Measurements from ENCODE around the gene RNF169. TPM values are rescaled to one million over a fixed set of nuclear protein-coding genes. Genes with fewer than 3 reads are reported as not detected.

Gene RNF169, protein sequence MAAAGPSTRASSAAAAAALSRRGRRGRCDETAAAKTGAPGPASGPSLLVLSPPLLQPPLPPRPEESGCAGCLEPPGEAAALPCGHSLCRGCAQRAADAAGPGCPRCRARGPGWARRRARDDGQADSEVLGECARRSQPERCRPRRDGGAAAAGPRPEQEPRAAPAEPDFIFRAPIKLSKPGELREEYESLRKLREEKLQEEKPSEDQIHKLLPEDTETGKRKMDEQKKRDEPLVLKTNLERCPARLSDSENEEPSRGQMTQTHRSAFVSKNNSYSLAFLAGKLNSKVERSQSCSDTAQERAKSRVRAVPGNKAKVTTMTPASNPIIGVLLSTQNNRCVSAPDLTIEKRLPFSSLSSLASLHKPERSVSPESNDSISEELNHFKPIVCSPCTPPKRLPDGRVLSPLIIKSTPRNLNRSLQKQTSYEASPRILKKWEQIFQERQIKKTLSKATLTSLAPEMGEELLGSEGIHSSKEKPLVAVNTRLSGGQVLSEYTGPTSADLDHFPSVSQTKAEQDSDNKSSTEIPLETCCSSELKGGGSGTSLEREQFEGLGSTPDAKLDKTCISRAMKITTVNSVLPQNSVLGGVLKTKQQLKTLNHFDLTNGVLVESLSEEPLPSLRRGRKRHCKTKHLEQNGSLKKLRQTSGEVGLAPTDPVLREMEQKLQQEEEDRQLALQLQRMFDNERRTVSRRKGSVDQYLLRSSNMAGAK
- 10 to 100 TPM; 11.9 to 12.3 TPM for total RNA-seq

DNA sequence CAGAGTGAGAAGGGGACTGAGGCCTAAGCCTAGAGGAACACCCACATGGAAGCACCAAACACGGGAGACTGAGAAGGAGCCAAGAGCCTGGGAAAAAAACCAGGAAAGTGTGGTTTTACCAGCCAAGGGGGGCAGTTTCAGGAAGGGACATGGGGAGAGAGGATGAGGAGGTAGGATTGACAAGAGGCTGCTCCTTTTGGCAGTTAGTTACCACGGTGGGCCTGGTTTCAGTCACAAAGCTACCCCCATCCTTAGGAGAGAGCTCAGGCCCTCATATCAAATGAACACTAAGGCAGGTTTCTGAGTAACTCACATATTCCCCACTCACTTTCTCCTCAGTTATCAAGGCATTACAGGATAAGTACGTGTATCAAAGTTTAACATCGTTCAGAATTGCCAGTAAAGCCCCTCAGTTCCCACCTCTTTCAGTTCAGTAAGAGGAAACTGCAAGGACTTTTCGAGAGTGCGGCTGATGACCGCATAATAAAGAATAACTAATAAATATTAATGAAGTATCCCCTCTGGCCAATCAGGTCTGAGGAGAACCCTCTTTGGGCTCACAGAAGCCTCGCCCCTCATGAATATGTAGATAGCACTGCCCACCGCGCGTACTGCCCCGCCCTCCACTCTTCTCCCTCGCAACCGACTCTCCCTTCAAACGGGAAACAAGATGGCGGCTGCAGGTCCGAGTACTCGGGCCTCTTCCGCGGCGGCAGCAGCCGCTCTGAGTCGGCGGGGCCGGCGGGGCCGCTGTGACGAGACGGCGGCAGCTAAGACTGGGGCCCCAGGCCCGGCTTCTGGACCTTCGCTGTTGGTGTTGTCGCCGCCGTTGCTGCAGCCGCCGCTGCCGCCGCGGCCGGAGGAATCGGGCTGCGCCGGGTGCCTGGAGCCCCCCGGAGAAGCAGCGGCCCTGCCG is at the start of gene RNF169:
RNF169 (plus strand) TSS at position 639 of the 916 bp plus-strand sequence; CDS start at position 671, 32 bp downstream.
- POLR2A ChIA-PET = interaction anchor here (0.6 to 1.0 kb wide), 3 partner anchors 8 to 209 kb away, joined by 3 to 7 read pairs (median 5); no protein-coding TSS in a partner anchor
- CTCF ChIA-PET = interaction anchor here (0.6 to 2.9 kb wide), 5 partner anchors 9 to 178 kb away, joined by 3 to 9 read pairs (median 4); no protein-coding TSS in a partner anchor

DNA sequence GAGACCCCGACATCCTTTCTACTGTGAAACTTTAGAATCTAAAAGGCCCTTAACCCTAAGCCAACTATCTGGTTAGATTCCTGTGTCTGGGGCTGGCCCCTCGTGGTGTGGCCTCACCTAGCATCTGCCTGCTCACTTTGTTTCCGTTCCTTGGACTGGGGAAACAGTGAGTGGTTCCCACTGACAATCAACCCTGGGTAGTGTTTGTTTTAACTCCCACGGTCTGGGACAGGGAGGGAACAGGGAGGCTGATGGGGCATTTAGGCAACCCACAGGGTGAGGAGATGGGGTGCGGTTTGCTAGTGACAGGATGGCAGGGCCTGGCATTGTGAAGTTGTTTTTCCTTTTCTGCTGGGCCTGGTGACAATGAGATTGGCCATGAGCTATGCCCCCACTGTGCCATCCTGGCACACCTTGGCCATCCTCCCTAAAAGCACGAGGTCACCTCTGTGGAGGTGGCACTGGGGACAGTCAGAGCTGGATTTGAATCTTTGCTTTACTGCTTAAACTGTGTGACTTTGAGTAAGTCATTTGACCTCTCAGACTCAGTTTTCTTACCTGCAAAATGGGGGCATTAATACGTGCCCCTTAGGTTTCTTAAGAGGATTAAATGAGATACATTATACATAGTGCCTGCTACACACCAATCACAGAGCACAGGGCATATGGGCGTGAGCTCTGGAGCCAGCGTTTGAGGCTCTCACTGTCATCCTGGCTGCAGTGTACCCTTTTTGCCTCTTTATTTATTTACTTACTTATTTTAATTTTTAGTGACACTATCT is 48.8 kb upstream of the RNF169 start:
- ChIA-PET POLR2A (no interaction called here), CTCF (interaction anchor here (5.9 kb wide), 1 partner anchor 26 kb away, joined by 65 read pairs; no protein-coding TSS in a partner anchor)

DNA sequence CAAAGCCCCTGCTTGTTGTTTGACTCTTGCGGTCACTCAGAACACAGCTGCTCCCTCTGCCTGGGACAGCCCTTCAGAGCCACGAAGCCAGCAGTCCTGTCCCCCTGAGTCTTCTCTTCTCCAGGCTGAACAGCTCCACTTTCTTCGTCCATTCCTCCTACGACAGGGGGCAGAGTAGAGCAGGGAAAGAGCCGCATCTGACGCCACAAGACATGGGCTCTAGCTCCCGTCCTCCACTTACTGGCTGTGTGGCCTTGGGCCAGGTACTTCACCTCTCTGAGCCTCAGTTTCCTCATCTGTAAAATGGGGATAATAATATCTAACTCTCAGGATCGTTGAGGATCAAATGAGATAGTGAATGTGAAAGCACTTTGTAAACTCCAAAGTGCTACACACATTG is 47.3 kb upstream of the RNF169 start:
- POLR2A ChIA-PET = interaction anchor here (0.7 kb wide), 1 partner anchor 208 kb away, joined by 4 read pairs; no protein-coding TSS in a partner anchor
- CTCF ChIA-PET = interaction anchor here (0.7 to 5.9 kb wide), 7 partner anchors 8 to 170 kb away, joined by 3 to 65 read pairs (median 7); partner anchors contain the start of gene RNF169

DNA sequence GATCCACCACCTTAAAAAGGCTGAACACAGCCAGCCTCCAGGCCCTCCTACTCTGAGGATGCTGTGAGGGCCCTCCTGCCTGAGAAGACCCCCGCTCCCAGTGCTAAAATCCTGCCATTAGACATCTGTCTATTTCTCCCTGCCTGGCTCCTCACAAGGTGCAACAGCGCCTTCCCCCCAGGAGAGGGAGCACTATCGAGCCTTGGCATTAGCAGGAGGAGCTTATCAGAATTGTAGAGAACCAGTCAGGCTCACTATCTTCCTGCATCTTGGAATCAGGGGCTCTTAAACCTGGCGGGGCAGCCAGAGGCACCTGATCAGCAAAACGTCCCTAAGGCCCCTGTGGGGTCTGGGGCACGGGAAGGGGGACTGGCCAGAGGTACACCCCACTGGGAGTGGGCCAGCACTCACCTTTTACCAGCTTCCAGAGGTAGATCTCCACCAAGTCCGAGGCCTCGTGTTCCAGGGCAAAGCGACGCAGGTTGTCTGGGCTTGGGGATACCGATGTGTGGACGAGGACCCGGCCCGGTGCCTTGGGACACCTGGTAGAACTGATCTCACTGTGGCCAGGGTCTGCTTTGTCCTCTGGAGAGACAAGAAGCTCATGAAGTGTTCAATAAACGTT is 46.2 kb upstream of the RNF169 start:
- CTCF ChIA-PET = interaction anchor here (0.7 to 5.9 kb wide), 13 partner anchors 9 to 168 kb away, joined by 3 to 65 read pairs (median 5); partner anchors contain the start of gene RNF169
- POLR2A ChIA-PET = no interaction called here

DNA sequence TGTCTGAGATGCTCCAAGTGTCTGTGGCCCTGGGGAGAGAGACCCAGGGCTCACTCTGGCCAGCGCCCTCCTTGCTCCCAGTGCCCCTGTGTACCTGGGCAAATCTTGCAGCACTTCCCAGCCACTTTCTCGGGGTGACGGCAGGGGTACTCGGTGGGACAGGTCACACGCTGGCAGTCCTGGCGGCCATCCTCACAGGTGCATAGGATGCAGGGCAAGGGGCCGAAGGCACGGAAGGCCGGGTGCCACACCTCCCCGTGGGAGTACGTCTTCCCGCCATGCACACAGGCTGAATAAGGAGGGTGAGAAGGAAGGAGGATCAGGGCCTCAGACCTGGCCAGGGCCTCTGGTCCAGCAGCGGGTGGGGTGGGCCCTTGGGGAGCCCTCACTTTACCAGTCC is 45.4 kb upstream of the RNF169 start:
- ChIA-PET POLR2A (interaction anchor here (0.6 kb wide), 1 partner anchor 28 kb away, joined by 6 read pairs; no protein-coding TSS in a partner anchor), CTCF (interaction anchor here (0.7 to 5.9 kb wide), 9 partner anchors 9 to 168 kb away, joined by 3 to 65 read pairs (median 6); partner anchors contain the start of gene RNF169)

DNA sequence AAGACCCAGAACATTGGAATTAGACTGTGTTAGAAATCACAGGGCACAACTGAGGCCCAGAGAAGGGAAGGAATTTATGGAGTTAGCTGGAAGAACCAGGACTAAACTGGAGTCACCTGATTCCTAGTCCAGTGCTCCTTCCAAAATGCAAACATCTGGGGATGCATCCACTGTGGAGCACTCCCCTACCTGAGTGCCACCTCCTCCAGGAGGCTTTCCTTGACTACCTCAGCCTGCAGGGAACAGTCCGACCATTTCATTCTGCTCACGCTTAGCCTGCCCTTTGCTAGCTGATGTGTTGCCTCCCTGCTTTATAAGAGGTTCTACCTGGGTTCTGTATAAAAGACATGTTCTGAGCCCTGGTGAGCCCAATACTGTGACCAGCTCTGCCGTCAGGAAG is 41.5 kb upstream of the RNF169 start:
- CTCF ChIA-PET = interaction anchor here (0.9 kb wide), 1 partner anchor 19 kb away, joined by 3 read pairs; no protein-coding TSS in a partner anchor

DNA sequence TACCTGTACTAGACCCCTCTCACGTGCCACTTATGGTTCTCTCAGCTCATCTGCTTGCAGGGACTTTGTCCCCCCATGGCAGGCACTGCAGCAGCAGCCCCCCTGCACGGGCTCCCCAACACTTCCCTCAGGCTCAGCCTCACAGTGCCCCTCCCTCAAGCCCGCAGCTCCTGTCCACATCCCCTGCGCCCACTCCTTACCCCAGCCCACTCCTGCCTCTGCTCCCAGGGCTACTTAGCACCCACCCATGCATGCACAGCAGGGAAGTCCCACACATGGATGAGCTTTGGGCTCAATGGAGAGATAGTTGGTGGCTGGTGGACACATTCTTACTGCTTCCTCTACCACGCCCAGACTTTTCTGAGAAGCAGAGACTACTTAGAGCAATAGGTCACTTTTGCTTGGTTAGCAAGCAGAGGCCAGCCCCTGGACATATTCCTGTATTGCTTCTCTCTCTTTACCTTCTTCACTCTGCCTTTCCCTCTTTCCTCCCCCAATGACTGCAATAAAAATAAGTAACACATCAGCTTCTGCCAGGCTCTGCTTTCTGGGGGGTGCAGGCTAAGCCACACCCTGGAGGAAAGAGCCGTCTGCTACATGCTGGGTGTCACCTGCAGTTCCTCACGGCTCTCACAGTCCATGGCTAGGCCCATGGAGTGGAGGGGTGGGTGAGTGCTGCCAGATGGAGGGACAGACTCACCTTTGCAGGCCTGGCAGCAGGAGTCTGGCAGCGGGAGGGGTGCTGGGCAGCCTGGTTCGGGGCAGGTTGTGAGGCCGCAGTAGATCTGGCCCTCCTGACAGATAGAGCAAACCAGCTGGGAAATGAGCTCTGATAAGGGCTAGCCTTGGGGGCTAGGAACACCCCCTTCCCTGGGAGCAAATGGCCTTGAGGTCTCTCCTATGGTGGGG is 40.8 kb upstream of the RNF169 start:
- CTCF ChIA-PET = interaction anchor here (0.9 kb wide), 1 partner anchor 18 kb away, joined by 3 read pairs; no protein-coding TSS in a partner anchor
- POLR2A ChIA-PET = no interaction called here

More for the DNA sequence above, 41.5 kb upstream of the RNF169 start:
- POLR2A ChIA-PET = no interaction called here

DNA sequence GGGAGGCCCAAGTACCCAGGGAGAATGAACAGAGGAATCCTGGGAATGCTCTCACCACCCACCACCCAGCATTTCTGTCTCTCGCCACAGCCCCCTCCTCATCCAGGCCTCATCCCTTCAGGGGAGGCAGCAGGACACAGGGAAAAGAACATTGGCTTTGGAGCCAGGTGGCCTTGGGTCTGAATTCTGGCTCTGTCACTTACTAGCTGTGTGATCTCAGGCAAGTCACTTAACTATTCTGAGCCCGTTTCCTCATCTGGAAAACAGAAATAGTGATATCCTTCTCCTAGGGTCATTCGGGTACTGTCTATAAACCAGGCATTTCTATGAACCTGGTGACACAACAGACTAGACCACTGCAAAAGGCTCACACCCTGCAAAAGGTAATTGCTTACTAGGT is 39.5 kb upstream of the RNF169 start:
- CTCF ChIA-PET = no interaction called here
- POLR2A ChIA-PET = no interaction called here

DNA sequence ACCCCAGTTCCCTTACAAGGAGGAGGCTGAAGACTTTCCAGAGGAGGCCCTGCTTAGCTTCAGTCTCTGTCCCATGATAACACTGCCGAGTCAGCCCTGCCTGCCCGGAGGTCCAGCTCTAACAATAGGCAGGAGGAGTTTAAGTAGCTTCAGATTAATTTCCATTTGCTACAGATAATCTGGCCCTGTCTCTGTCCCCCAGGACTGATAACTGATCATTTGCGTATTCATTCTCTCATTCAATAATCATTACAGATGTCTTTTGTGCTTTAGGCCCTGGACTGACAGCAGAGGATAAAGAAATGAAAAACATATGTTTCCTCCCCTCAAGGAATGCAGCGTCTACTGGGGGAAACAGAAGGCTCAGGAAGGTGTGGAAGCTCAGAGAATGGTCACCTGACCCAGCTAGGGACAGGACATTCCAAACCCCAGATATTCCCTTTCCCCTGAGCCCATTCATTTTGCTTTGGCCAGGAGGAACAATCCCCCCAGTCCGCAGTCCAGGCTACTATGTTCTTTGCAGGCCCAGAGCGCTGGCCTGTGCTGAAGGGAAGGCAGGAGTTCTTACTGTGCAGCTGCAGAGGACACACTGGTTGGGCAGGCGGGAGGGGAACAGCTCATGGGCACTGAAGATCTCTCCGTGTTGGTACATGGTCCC is 38.2 kb upstream of the RNF169 start:
- POLR2A ChIA-PET = no interaction called here
- CTCF ChIA-PET = no interaction called here

DNA sequence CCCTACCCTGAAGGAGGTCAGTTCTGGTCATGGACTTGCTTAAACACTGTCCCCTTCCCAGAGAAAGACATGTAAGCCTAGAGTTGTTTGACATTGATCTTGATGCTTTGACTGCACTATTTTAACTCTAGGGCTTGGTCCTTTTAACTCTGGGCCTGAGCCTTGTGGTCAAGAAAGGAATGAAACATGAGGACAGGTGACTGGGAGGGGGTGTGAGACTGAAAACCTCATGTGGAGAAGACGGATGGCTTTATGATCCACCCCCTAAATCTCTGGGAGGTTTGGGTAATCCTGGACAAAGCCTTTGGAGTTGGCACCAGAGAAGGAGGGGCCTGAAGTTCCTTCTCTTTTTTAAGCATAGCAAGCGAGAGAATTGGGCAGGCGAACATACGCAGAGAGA is 35.0 kb upstream of the RNF169 start:
- ChIA-PET CTCF (no interaction called here), POLR2A (no interaction called here)

DNA sequence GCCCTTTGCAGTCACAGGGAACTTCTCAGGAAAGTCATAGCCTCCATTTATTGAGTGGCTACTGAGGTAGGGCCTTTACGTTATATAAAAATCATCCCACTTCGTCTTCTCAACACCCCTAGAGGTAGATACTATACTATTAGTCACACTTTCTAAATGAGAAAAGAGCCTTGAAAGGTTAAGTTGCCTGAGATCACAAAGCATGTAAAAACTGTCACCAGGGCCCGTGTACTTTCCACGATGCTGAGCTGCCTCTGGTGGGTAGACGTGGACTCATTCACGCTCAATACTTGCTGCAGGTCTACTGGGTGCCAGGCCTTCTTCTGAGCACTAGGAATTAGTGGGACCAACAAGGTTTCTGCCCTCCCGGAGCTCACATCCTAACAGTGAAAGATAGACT is 33.7 kb upstream of the RNF169 start:
- POLR2A ChIA-PET = no interaction called here
- CTCF ChIA-PET = interaction anchor here (1.3 kb wide), 1 partner anchor 12 kb away, joined by 6 read pairs; no protein-coding TSS in a partner anchor

DNA sequence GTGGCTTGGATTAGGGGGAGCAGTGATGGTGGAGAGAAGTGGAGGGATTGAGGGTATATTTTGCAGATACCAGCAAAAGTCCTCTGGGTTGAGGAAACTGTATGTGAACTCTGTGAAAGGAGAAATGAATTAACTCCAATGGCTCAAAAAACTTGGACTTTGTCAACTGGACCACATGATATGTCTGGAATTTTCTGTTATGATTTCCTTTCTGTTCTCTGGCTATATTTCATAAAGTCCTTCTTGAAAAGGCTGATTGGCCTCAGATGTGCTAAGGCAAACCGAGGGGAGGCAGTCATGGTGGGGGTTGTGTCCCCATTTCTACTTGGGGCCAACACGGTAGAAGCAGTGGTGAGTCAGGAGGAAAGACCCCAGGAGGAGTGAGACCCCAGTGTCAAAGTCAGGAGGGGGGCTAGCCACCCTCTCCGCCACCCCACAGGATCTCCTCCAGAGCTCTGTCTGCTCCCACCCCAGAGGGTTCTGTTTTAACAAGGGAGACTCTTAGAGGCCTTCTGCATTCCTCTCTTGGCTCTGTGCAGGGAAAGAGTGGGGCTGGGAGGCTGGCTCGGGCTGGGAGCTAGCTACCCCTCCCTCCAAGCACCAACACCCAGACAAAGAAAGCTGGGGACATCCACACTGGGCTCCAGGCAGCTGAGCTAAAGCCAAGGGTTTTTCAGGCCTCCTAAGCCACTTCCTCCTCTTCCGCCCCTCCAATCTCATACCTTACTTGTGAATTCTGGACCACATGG is 31.3 kb upstream of the RNF169 start:
- ChIA-PET POLR2A (no interaction called here), CTCF (interaction anchor here (1.5 kb wide), 1 partner anchor 15 kb away, joined by 5 read pairs; no protein-coding TSS in a partner anchor)

DNA sequence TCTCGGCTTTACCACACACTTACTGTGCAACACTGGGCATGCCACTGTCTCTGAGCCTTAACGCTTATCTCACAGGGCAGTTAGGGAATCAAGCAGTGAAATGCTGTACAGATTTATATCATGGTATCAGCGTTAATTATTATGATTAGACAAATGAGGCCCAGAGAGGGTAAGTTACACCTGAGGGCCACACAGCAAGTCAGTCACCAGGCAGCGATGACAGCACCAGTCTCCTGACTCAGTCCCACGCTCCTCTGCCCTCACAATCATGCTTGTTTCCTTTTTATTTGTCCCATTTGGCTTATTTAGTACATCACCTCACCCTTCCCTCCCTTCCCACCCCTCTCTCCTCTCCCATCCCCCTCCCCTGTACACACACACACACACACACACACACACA is 29.6 kb upstream of the RNF169 start:
- POLR2A ChIA-PET = no interaction called here
- CTCF ChIA-PET = no interaction called here

DNA sequence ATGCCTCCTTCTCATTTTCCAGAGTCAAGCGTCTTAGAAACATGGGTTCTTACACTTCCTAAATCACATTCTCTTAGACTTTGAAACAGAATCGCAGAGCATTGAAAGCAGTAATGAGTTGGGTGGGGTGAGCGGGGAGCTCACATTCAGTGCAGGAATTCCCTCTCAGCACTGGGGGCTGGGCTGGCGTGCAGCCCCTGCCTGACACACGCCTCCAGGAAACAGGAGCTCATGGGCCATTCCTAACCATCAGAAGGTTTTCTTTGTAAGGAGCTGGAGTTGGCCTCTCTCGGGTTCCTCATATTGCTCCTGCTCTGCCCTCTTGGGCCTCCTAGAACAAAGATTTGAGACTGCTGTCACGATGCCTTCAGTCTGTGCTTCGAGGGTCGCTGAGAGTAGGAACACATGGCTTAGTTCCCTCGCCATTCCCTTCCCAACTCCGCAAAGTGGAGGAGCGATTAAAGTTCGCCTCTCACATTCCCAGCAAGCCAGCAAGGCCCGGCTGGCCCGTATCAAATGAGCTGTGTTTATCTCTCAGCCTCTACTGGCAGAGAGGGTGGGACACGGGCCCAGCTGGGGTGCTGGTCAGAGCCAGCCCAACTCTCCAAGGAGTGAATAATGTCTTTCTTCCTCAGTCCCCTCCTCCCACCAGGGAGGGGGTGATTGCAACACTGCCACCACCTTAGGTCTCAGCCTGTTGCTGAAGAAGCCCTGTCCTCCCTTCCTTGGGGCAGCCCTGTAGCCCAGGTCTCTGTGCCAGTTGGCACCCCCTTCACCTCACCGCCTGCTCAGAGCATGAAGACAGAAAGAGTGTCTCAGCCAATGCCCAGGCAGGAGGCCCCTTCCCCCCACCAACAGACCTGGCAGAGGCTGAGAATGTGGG is 27.8 kb upstream of the RNF169 start:
- ChIA-PET POLR2A (no interaction called here), CTCF (interaction anchor here (1.7 kb wide), 1 partner anchor 18 kb away, joined by 4 read pairs; no protein-coding TSS in a partner anchor)

DNA sequence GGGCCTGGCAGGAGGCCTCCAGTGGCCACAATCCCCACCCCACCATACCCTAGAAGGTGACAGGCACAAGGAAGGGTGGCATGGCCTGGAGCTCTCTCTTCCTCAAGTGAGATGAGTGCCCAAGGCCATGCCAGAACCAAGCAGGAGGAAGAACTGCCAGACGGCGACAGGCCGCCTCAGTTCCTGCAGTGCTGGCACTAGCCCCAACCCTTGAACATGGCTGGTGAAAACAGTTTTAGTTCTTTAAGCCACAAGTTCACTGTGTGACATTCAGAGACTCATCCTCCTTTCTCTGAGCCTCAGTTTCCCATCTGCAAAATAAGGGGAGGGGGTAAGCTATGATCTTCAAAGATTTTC is 27.2 kb upstream of the RNF169 start:
- CTCF ChIA-PET = interaction anchor here (0.5 to 1.7 kb wide), 2 partner anchors 19 to 50 kb away, joined by 3 to 4 read pairs; no protein-coding TSS in a partner anchor
- POLR2A ChIA-PET = no interaction called here
